DND-41 (cell line): ENCODE results near the gene AMPD1.

Experiments used
- ATAC-seq: fragments of 200-7000 bp; cut with Tn5 transposase; 3 replicates; pipeline ENCODE4 v1.9.1; 2021; ENCODE audit warnings: low read depth; ENCODE audit not compliant: insufficient read depth
- DNase-seq: peaks from one replicate; pipeline ENCODE4 v3.0.0-alpha.2; 2020
- H2AFZ ChIP-seq: 2 replicates; pipeline ENCODE4 v1.6.0; 2012; ENCODE audit warnings: low read depth, low read length
- H3K27ac ChIP-seq: 2 replicates; pipeline ENCODE4 v1.5.1; 2012; ENCODE audit warnings: low read length, inconsistent platforms
- H3K27me3 ChIP-seq: fragments of 200-600 bp; sonication (generic); 2 replicates; pipeline ENCODE4 v1.6.0; 2012; ENCODE audit warnings: low read length, mild to moderate bottlenecking, inconsistent platforms; ENCODE audit not compliant: insufficient read depth, poor library complexity
- H3K36me3 ChIP-seq: 2 replicates; pipeline ENCODE4 v1.5.1; 2012; ENCODE audit warnings: low read length, inconsistent platforms; ENCODE audit not compliant: insufficient read depth
- H3K4me1 ChIP-seq: 2 replicates; pipeline ENCODE4 v1.5.1; 2012; ENCODE audit warnings: mild to moderate bottlenecking, low read length; ENCODE audit not compliant: insufficient read depth
- H3K4me2 ChIP-seq: 2 replicates; pipeline ENCODE4 v1.6.0; 2012; ENCODE audit warnings: mild to moderate bottlenecking, moderate library complexity, low read length, inconsistent platforms; ENCODE audit not compliant: insufficient read depth
- H3K4me3 ChIP-seq, 2 experiments: fragments of 200-600 bp in 1 of 2; shearing (Covaris generic) in 1 of 2; 2 replicates each; pipeline ENCODE4 v1.5.1; 2012 to 2016; ENCODE audit warnings: inconsistent platforms in 2 of 2, low read length in 2 of 2, mild to moderate bottlenecking in 2 of 2, low read depth in 1 of 2, moderate library complexity in 1 of 2
- H3K79me2 ChIP-seq: 2 replicates; pipeline ENCODE4 v1.6.0; 2012; ENCODE audit warnings: low read length, inconsistent platforms; ENCODE audit not compliant: insufficient read depth
- H3K9ac ChIP-seq: 2 replicates; pipeline ENCODE4 v1.6.0; 2012; ENCODE audit warnings: low read depth, mild to moderate bottlenecking, inconsistent platforms, low read length, moderate library complexity
- H3K9me3 ChIP-seq: 2 replicates; pipeline ENCODE4 v1.5.1; 2012; ENCODE audit warnings: low read length, moderate library complexity, mild to moderate bottlenecking, inconsistent platforms; ENCODE audit not compliant: insufficient read depth, severe bottlenecking
- H4K20me1 ChIP-seq: 2 replicates; pipeline ENCODE4 v1.6.0; 2012; ENCODE audit warnings: low read length; ENCODE audit not compliant: insufficient read depth
- EZH2 ChIP-seq: IDR thresholded peaks from 3 replicates; pipeline ENCODE4 v1.6.1; 2012; ENCODE audit warnings: borderline replicate concordance, low read depth, mild to moderate bottlenecking, moderate library complexity, low read length, inconsistent platforms; ENCODE audit not compliant: severe bottlenecking
- TF ChIP-seq, protein P1 (sequence below): IDR thresholded peaks from 2 replicates; pipeline ENCODE4 v1.5.1; 2012; ENCODE audit warnings: borderline replicate concordance, low read length, moderate library complexity, mild to moderate bottlenecking; ENCODE audit not compliant: poor library complexity, severe bottlenecking; ENCODE audit errors: extremely low read depth

AMPD1 gene

DNA sequence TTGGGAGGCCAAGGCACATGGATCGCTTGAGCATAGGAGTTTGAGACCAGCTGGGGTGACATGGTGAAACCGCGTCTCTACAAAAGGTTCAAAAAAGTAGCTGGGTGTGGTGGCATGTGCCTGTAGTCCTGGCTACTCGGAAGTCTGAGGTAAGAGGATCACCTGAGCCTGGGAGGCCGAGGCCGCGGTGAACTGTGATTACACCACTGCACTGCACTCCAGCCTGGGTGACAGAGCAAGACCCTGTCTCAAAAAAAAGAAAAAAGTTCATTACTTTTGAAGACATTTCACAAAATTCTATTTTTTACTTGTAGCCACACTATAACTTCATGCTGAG, 23.4 kb downstream of the AMPD1 start:
- Histone ChIP-seq H3K4me2 (no peak overlapping the region), H3K9ac (no peak overlapping the region), H4K20me1 (no peaks in the 10 kb centered on the region), H3K27me3 (peaks cover 6% of the 10 kb centered on the region), H3K36me3 (no peaks in the 10 kb centered on the region), H2AFZ (no peak overlapping the region), H3K79me2 (no peaks in the 10 kb centered on the region), H3K4me3 (no peak overlapping the region), H3K4me1 (no peaks in the 10 kb centered on the region), H3K27ac (no peak overlapping the region), H3K9me3 (no peaks in the 10 kb centered on the region)
- TF ChIP-seq EZH2: no peak
- TF ChIP-seq, protein P1, sequence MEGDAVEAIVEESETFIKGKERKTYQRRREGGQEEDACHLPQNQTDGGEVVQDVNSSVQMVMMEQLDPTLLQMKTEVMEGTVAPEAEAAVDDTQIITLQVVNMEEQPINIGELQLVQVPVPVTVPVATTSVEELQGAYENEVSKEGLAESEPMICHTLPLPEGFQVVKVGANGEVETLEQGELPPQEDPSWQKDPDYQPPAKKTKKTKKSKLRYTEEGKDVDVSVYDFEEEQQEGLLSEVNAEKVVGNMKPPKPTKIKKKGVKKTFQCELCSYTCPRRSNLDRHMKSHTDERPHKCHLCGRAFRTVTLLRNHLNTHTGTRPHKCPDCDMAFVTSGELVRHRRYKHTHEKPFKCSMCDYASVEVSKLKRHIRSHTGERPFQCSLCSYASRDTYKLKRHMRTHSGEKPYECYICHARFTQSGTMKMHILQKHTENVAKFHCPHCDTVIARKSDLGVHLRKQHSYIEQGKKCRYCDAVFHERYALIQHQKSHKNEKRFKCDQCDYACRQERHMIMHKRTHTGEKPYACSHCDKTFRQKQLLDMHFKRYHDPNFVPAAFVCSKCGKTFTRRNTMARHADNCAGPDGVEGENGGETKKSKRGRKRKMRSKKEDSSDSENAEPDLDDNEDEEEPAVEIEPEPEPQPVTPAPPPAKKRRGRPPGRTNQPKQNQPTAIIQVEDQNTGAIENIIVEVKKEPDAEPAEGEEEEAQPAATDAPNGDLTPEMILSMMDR: no peak
- DNase-seq (no peak), ATAC-seq (no peak)

DNA sequence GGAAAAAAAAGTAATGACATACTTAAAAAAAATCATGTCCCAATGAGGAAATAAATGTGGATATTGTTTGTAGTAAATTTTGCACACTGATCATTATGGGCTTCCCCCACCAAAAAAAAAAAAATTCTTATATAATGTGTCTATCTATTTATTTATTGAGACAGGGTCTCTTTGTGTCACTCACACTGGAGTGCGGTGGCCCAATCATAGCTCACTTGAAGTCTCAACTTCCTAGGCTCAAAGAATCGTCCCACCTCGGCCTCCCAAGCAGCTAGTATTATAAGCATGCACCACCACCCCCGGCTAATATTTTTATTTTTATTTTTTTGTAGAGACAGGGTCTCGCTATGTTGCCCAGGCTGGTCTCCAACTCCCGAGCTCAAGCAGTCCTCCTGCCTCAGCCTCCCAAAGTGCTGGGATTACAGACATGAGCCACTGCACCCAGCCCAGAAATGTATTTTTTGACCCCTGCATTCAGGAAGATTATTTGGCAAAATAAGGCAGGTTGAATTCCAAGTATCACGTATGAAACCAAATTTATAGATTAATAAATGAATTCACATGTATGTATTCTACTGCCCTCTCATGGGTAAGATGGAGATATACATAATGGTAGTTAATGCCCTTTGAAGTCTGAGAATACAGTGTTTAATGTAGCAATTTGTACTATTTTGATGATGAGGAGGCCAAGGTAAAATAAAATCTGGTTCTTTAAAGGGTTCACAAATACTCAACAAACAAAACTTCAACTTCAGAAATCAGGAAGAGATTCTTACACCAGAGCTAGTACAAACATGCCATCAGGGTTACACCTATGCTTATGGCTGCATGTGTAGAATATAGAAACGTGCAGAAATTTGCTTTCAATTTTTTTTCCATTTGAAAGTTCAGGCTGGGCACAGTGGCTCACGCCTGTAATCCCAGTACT, 24.1 kb downstream of the AMPD1 start:
- TF ChIP-seq EZH2: no peak
- TF ChIP-seq, protein P1: peak; percentile 51
- H3K9ac ChIP-seq: no peak overlapping the region
- no peak overlapping the region for H3K27ac ChIP-seq
- H3K36me3 ChIP-seq: no peaks in the 10 kb centered on the region
- H2AFZ ChIP-seq: no peak overlapping the region
- peaks cover 3% of the 10 kb centered on the region for H3K27me3 ChIP-seq
- ATAC-seq (no peak), DNase-seq (no peak)
- no peaks in the 10 kb centered on the region for H3K79me2 ChIP-seq
- H3K9me3 ChIP-seq: no peaks in the 10 kb centered on the region
- no peak overlapping the region for H3K4me3 ChIP-seq
- H3K4me1 ChIP-seq: no peaks in the 10 kb centered on the region
- no peaks in the 10 kb centered on the region for H4K20me1 ChIP-seq
- no peak overlapping the region for H3K4me2 ChIP-seq

DNA sequence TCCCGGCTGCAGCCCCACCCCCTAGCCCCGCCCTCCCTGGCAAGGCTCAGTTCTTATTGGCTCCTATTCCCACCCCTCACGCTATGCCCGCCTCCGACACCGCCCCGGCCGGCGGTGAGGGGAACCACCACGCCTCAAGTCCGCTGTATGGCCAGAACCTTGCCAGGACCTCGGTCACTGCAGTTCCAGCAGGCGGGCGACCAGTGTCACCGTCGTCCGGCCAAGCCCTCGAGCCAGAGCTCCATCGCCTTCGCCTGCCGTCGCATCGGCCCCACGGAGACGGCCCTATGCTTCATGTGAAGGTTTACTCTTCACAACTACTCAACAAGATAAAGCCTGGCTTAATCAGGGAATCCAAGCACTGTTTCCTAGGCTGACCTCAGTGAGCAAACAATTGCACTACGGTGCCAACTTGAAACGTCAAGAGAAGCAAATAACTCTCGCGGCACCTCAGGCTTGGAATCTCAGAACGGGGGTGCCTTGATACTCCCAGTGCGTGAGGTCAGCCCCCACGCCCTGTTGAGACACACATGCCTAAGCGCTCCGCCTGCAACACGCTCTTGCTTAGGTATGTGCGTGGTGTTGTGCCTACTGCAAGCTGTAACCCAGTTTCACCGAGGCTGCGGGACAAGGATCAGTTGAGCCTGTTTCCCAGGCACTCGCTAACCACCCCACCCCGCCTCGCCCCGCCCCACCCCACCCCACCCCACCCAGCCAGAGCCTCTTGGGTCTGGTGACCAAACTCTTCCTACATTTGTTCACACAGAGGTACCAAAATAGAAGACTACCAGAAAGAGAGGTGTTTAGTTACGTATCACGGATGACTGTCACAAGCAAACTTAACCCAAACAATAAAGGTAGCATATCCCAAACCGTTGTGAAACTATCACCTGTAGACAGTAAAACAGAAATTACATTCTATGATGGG, 25.0 kb downstream of the AMPD1 start:
- no peak overlapping the region for H3K4me2 ChIP-seq
- no peak for ATAC-seq
- H3K9ac ChIP-seq: no peak overlapping the region
- no peak for DNase-seq
- no peak overlapping the region for H3K27ac ChIP-seq
- H3K4me3 ChIP-seq: no peak overlapping the region
- no peaks in the 10 kb centered on the region for H3K4me1 ChIP-seq
- no peak overlapping the region for H2AFZ ChIP-seq
- no peaks in the 10 kb centered on the region for H4K20me1 ChIP-seq
- TF ChIP-seq, protein P1: no peak
- no peak for TF ChIP-seq EZH2
- H3K9me3 ChIP-seq: no peaks in the 10 kb centered on the region
- no peaks in the 10 kb centered on the region for H3K79me2 ChIP-seq
- peaks cover 3% of the 10 kb centered on the region for H3K27me3 ChIP-seq
- H3K36me3 ChIP-seq: no peaks in the 10 kb centered on the region
